Endothelial cell of umbilical vein (primary cell): ENCODE results near the gene LDB3. TPM values are rescaled to one million over a fixed set of nuclear protein-coding genes. Genes with fewer than 3 reads are reported as not detected.

Experiments used
- BruUV-seq: library from RNA; stranded (reverse); fragments of 400-500 nt; replicated peaks from 2 replicates; lab custom pipeline; 2021; lab: Mats Ljungman, UMichigan
- CTCF ChIA-PET: fragments of 300-600, 350-600 bp; sonication (Branson Sonifier 250); formaldehyde crosslinking; loops from one replicate; lab custom pipeline; 2021; ENCODE audit warnings: antibody characterized with exemption, inconsistent platforms; lab: Charles Lee
- POLR2A ChIA-PET: fragments of 300-600, 350-600 bp; sonication (Branson Sonifier 250); formaldehyde crosslinking; loops from one replicate; lab custom pipeline; 2021; ENCODE audit warnings: antibody characterized with exemption, inconsistent platforms; lab: Charles Lee
- DNase-seq: peaks from one replicate; pipeline ENCODE4 v3.0.0-alpha.2; 2011; ENCODE audit warnings: low read depth, low spot score
- FAIRE-seq: peaks from 2 replicates; lab custom pipeline; 2011; peaks lifted over from hg19 to GRCh38; lab: Jason Lieb, UNC
- H2AFZ ChIP-seq: 2 replicates; pipeline ENCODE4 v1.6.0; 2012; ENCODE audit warnings: low read depth, low read length, control low read depth, inconsistent platforms
- H3K27ac ChIP-seq: 2 replicates; pipeline ENCODE4 v1.5.1; 2011; ENCODE audit warnings: low read depth, mild to moderate bottlenecking, control low read depth, low read length, moderate library complexity; ENCODE audit not compliant: insufficient read depth
- H3K27me3 ChIP-seq, 2 experiments: 2 replicates each; pipeline versions ENCODE4 v1.6.0 to v1.6.1; 2011; ENCODE audit warnings: low read length in 2 of 2, mixed read lengths in 1 of 2; ENCODE audit not compliant: control insufficient read depth in 2 of 2, insufficient read depth in 2 of 2
- H3K36me3 ChIP-seq, 2 experiments: 2 replicates in 1 of 2; 3 replicates in 1 of 2; pipeline ENCODE4 v1.5.1; 2011; ENCODE audit warnings: low read length in 2 of 2, mild to moderate bottlenecking in 1 of 2, moderate library complexity in 1 of 2; ENCODE audit not compliant: control insufficient read depth in 2 of 2, insufficient read depth in 2 of 2; ENCODE audit errors: extremely low read depth in 1 of 2
- H3K4me1 ChIP-seq: 3 replicates; pipeline ENCODE4 v1.5.1; 2011; ENCODE audit warnings: mild to moderate bottlenecking, low read length; ENCODE audit not compliant: control insufficient read depth, insufficient read depth; ENCODE audit errors: extremely low read depth
- H3K4me2 ChIP-seq: 2 replicates; pipeline ENCODE4 v1.6.1; 2011; ENCODE audit warnings: low read length, control low read depth, mixed read lengths; ENCODE audit not compliant: insufficient read depth
- H3K4me3 ChIP-seq, 3 experiments: fragments of 200-600 bp in 1 of 3; sonication (generic), shearing (Covaris generic) in 1 of 3; replicated peaks in 1 of 3; 2 replicates each; pipeline ENCODE4 v1.5.1; 2011 to 2016; ENCODE audit warnings: control low read depth in 3 of 3, low read length in 3 of 3, mild to moderate bottlenecking in 2 of 3, inconsistent platforms in 1 of 3, low read depth in 1 of 3, moderate library complexity in 1 of 3; ENCODE audit not compliant: insufficient read depth in 1 of 3
- H3K79me2 ChIP-seq: 2 replicates; pipeline ENCODE4 v1.6.0; 2012; ENCODE audit warnings: low read length, inconsistent platforms; ENCODE audit not compliant: control insufficient read depth, insufficient read depth
- H3K9ac ChIP-seq: replicated peaks from 2 replicates; pipeline ENCODE3; 2011; ENCODE audit warnings: low read length, control low read depth; ENCODE audit not compliant: insufficient read depth; ENCODE audit errors: extremely low read depth
- H3K9me1 ChIP-seq: replicated peaks from 3 replicates; pipeline ENCODE4 v1.6.0; 2011; ENCODE audit warnings: mild to moderate bottlenecking, low read length; ENCODE audit not compliant: control insufficient read depth, insufficient read depth; ENCODE audit errors: extremely low read depth
- H3K9me3 ChIP-seq: replicated peaks from 2 replicates; pipeline ENCODE4 v1.5.1; 2012; ENCODE audit warnings: low read length, inconsistent platforms; ENCODE audit not compliant: control insufficient read depth, insufficient read depth
- H4K20me1 ChIP-seq: replicated peaks from 2 replicates; pipeline ENCODE3; 2011; ENCODE audit warnings: mild to moderate bottlenecking, low read length; ENCODE audit not compliant: control insufficient read depth, insufficient read depth; ENCODE audit errors: extremely low read depth
- CTCF ChIP-seq, 2 donors: IDR thresholded peaks; 1 replicate in 1 of 2; 2 replicates in 1 of 2; pipeline ENCODE4 v1.5.1; 2011; ENCODE audit warnings: low read length in 2 of 2, mild to moderate bottlenecking in 2 of 2, moderate library complexity in 2 of 2, control low read depth in 1 of 2, inconsistent platforms in 1 of 2, low read depth in 1 of 2; ENCODE audit not compliant: insufficient read depth in 1 of 2; ENCODE audit errors: extremely low read depth in 1 of 2
- EZH2 ChIP-seq: IDR thresholded peaks from 2 replicates; pipeline ENCODE4 v1.6.1; 2012; ENCODE audit warnings: borderline replicate concordance, low read depth, mild to moderate bottlenecking, moderate library complexity, low read length, inconsistent platforms; ENCODE audit not compliant: severe bottlenecking
- FOS ChIP-seq: IDR thresholded peaks from 2 replicates; pipeline ENCODE4 v1.6.1; 2011; ENCODE audit warnings: mild to moderate bottlenecking, low read length, moderate library complexity, borderline replicate concordance; ENCODE audit not compliant: insufficient read depth
- GATA2 ChIP-seq: IDR thresholded peaks from 2 replicates; pipeline ENCODE4 v1.7.0; 2011; ENCODE audit warnings: low read depth, mild to moderate bottlenecking, moderate library complexity, mixed read lengths, low read length; ENCODE audit not compliant: insufficient read length, insufficient read depth
- JUN ChIP-seq: IDR thresholded peaks from 2 replicates; pipeline ENCODE4 v1.6.1; 2011; ENCODE audit warnings: borderline replicate concordance, low read depth; ENCODE audit not compliant: insufficient read length, insufficient read depth
- MYC ChIP-seq: IDR thresholded peaks from one replicate; pipeline ENCODE4 v1.6.1; 2011; ENCODE audit warnings: mild to moderate bottlenecking, low read depth, low read length
- POLR2A ChIP-seq: IDR thresholded peaks from 2 replicates; pipeline ENCODE4 v1.6.1; 2012; ENCODE audit warnings: low read depth, mild to moderate bottlenecking, control low read depth, low read length
- POLR2AphosphoS5 ChIP-seq: IDR thresholded peaks from 2 replicates; pipeline ENCODE4 v1.6.1; 2012; ENCODE audit warnings: low read depth, mild to moderate bottlenecking, control low read depth, low read length, moderate library complexity; ENCODE audit not compliant: insufficient read depth
- dilution Hi-C: fragments of 300-500 bp; cut with MboI; formaldehyde crosslinking; loops from one replicate; pipeline ENCODE4 v1.15.0; 2019; ENCODE audit warnings: low sequenced_read_pairs; ENCODE audit not compliant: extremely low pct_ligation_motif_present
- intact Hi-C: fragments of 100-400 bp; cut with micrococcal nuclease; formaldehyde crosslinking; loops from one replicate; pipeline ENCODE4 v1.10.0; 2022
- polyA plus RNA-seq, 4 experiments: library from polyadenylated mRNA; depleted of rRNA in 3 of 4; stranded (reverse) in 3 of 4; unstranded in 1 of 4; fragments of >200 nt; gene quantifications; 2 replicates each; pipeline versions ENCODE4 v1.2.1 to v1.2.3, GENCODE V29; 2011 to 2012; ENCODE audit warnings: missing spikeins in 1 of 4
- total RNA-seq: library from RNA; stranded (reverse); gene quantifications from 2 replicates; pipeline ENCODE4 v1.2.3, GENCODE V29; 2021
- TF ChIP-seq, protein P1 (sequence below): IDR thresholded peaks from 2 replicates; pipeline ENCODE4 v1.6.1; 2011; ENCODE audit not compliant: insufficient read depth, insufficient read length

Gene LDB3
- total and polyA plus RNA-seq, 2 donors (not counting 3 experiments of a cell fraction or from before 2014, with no cell fraction given), result not detected

DNA sequence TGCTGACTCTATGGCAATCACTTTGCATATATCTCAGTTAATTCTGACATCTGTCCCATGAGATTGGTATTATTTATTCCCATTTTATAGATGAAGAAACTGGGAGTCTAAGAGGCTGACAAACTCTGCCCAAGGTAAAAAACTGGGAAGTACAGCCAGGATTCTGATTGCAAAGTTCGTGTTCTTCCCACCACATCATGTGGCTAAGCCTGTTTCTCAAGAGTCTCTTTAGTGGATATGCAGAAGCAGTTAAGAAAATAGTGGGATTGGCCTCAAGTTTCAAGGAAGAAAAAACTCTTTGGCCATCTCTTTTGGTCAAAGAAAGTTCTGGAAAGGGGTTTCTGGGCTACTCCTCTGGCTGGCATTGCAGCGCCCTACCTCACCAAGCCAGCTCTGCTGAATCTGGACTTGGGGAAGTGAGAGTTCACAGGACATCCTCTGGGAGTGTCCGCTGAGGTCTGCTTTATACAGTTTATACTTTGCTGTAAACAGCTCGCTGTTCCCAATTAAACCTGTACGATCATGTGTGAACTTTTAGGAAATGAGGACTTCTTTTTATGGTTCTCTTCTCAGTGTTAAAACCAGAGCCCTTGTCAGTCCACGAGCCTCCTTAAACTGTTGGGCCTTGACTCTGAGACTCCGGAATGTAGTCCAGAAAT is 75.9 kb downstream of the LDB3 start:
- no peak overlapping the region for H2AFZ ChIP-seq
- BruUV-seq, result no TSS peak
- no peak overlapping the region for H3K4me2 ChIP-seq
- peaks cover 12% of the 10 kb centered on the region for H3K4me1 ChIP-seq
- no peak overlapping the region for H3K4me3 ChIP-seq
- no peaks in the 10 kb centered on the region for H3K79me2 ChIP-seq
- no peak for FAIRE-seq
- H3K9ac ChIP-seq, result no peak overlapping the region
- POLR2A ChIA-PET, result no interaction called here
- H3K27ac ChIP-seq, result no peak overlapping the region
- TF ChIP-seq POLR2A (no peak), POLR2AphosphoS5 (no peak), CTCF (IDR thresholded peaks at IDR 0.05; ENCODE audit: extremely low read depth in 1 of 2, insufficient read depth in 1 of 2, low read depth in 1 of 2, low read length in 2 of 2) (no peak), GATA2 (no peak), JUN (no peak), FOS (no peak), MYC (no peak), EZH2 (no peak)
- TF ChIP-seq, protein P1, sequence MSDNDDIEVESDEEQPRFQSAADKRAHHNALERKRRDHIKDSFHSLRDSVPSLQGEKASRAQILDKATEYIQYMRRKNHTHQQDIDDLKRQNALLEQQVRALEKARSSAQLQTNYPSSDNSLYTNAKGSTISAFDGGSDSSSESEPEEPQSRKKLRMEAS, result no peak
- dilution Hi-C loops, result no loop called here
- no peaks in the 10 kb centered on the region for H3K36me3 ChIP-seq
- CTCF ChIA-PET, result interaction anchor here (1.1 to 2.2 kb wide), 3 partner anchors 9 to 13 kb away, joined by 3 to 8 read pairs (median 4); no protein-coding TSS in a partner anchor
- peaks cover 15% of the 10 kb centered on the region for H4K20me1 ChIP-seq
- H3K9me3 ChIP-seq, result no peaks in the 10 kb centered on the region
- peaks cover 49 to 75% of the 10 kb centered on the region in 2 experiments for H3K27me3 ChIP-seq
- intact Hi-C loops, result loop anchor here (2.0 kb wide), 1 partner anchor 17 kb away; no protein-coding TSS in a partner anchor
- DNase-seq, result no peak
- H3K9me1 ChIP-seq, result no peaks in the 10 kb centered on the region
